Left cardiac atrium (tissue), 4 donors: ENCODE measurements around the gene SUCLG2. TPM values are rescaled to one million over a fixed set of nuclear protein-coding genes. Genes with fewer than 3 reads are reported as not detected.

Source experiments
- ATAC-seq, 2 donors: fragments of 200-7000 bp; cut with Tn5 transposase; one replicate each; pipeline ENCODE4 v1.9.1; 2020; ENCODE audit warnings: mild to moderate bottlenecking in 2 of 2, moderate library complexity in 2 of 2
- DNase-seq: peaks from one replicate; pipeline ENCODE4 v3.0.0-alpha.2; 2020
- intact Hi-C, 2 donors: fragments of 100-400 bp; cut with DNase I; formaldehyde crosslinking; loops; one replicate each; pipeline versions ENCODE4 v1.14.1 to v1.15.1; 2022 to 2023
- total RNA-seq, 2 donors: library from RNA; stranded (reverse); fragmentation: NEBNext Ultra II Directional; extraction: Animal tissue kit (Norgen Biotek cat#: 25700); gene quantifications; one replicate each; pipeline ENCODE4 v1.2.1, GENCODE V29; 2021
- donor health status: DM: no; HTN: yes; CAD: no.
- donor health status: DM: no; HTN: yes; CAD: no; lungs with severe emphysema.
- donor health status: DM: yes; HTN: yes; CAD: no.
- donor health status: Dilated cardiomyopathy.

SUCLG2 gene
- total RNA-seq, 2 donors from 2014 or later: 74.6 to 82.8 TPM

- intact Hi-C loops: loop anchor here in 1 of 2 donors (5.0 kb wide), 2 partner anchors 411 to 1496 kb away; no protein-coding TSS in a partner anchor
- no peak for DNase-seq
- no peak for ATAC-seq
These were observed 272.6 kb downstream of the SUCLG2 start for GRCh38 chr3:67381667-67382272.

DNA sequence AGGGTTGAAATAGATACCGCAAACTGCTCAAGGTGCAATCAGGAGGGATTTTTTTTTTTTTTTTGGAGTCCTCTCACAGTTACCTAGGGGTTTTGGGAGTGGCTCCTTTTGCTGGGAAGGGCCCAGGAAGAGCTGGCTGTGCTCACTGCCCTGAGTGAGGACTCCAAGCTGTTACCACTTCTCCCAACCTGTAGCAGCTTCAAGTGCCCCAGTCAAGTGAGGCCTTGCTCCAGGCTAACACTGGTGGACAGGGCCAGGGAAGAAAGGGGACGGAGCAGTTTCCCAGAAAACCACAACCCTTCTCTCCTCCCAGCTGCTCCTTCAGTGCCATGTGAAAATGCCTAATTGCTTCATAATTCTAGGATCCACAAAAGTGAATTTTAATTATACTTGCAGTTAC lies 274.3 kb downstream of the SUCLG2 start:
- ATAC-seq (no peak), DNase-seq (no peak)
- intact Hi-C loops: loop anchor here in 1 of 2 donors (5.0 kb wide), 2 partner anchors 412 to 1497 kb away; no protein-coding TSS in a partner anchor

GRCh38 chr3:67377299-67377698 lies 277.1 kb downstream of the SUCLG2 start:
- ATAC-seq (no peak), DNase-seq (no peak)
- intact Hi-C loops: no loop called here

GRCh38 chr3:67376416-67376815 lies 278.0 kb downstream of the SUCLG2 start:
- intact Hi-C loops: no loop called here
- DNase-seq: no peak
- ATAC-seq: no peak

- no peak for ATAC-seq
- intact Hi-C loops: no loop called here
These were observed 278.4 kb downstream of the SUCLG2 start for GRCh38 chr3:67375976-67376375.

GRCh38 chr3:67362686-67363085 lies 291.7 kb downstream of the SUCLG2 start:
- no peak for ATAC-seq
- intact Hi-C loops: no loop called here
- no peak for DNase-seq

More at GRCh38 chr3:67375976-67376375, 278.4 kb downstream of the SUCLG2 start:
- DNase-seq: no peak

GRCh38 chr3:67361770-67362169 lies 292.6 kb downstream of the SUCLG2 start:
- no peak for ATAC-seq
- no peak for DNase-seq
- intact Hi-C loops: no loop called here

DNA sequence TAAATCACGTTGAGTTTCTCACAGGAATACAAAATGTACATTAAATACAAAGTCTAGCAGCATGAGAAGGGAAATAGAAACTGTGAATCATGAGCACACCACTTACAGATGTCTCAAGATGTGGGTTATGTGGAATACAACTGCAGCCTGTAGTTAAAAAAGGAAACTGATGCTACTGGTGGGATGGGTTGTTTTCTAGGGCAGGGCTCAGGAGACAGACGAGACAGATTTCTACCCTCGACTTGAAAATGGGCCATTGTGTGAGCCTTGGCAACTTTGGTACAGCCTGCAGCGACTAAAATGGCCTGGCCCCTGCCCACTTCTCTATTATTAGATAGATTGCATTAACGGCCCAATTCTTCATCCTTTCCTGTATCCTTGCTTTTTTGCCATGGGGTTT lies 293.1 kb downstream of the SUCLG2 start:
- ATAC-seq: no peak
- DNase-seq: no peak
- intact Hi-C loops: no loop called here

- DNase-seq (no peak), ATAC-seq (no peak)
- intact Hi-C loops: no loop called here
These were observed 296.6 kb downstream of the SUCLG2 start for GRCh38 chr3:67357610-67358458.

- DNase-seq (no peak), ATAC-seq (no peak)
- intact Hi-C loops: no loop called here
These were observed 304.7 kb downstream of the SUCLG2 start for GRCh38 chr3:67349551-67350174.

- DNase-seq (no peak), ATAC-seq (no peak)
- intact Hi-C loops: no loop called here
These were observed 308.3 kb downstream of the SUCLG2 start for GRCh38 chr3:67346081-67346480.

- no peak for ATAC-seq
- DNase-seq: no peak
- intact Hi-C loops: no loop called here
These were observed 318.6 kb downstream of the SUCLG2 start for GRCh38 chr3:67335813-67336212.

DNA sequence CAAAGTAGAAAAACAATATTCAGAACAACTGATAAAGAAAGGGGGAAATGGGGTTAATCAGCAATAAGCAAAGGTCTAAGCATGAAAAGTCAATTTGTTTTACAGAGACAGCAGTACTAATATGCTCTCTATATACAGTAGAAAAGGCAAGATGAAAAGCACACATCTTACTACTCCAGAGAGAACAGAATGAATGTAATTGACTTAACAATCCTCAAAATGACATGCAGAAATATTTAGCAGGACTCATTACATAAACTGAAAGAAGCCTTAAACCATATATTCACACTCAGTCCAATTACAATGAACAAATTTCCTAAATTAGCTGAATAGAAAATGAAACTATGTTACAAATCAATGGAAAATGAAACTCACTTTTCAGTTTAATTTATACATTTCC lies 319.8 kb downstream of the SUCLG2 start:
- intact Hi-C loops: no loop called here
- DNase-seq (no peak), ATAC-seq (no peak)

DNA sequence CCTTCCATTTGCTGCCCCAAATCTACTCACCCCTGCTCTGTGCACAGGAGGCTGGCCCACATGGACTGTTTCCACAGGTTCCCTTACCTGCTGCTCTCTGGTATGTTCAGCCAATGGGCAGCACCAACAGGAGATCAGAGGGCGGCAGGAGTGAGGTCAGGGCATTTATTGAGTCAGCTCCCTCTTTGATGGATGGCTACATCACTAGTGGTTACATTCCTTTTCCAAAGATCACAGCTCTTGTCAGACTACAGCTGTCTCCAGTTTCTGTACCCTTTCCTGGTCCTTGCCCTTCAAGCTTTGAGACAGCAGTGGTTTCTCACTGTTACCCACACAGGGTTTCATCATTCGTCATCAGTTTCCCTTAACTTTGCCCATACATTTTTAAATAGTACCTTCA lies 325.1 kb downstream of the SUCLG2 start:
- ATAC-seq: no peak
- intact Hi-C loops: no loop called here
- no peak for DNase-seq

GRCh38 chr3:67327582-67327981 lies 326.8 kb downstream of the SUCLG2 start:
- DNase-seq (no peak), ATAC-seq (no peak)
- intact Hi-C loops: no loop called here

GRCh38 chr3:67325231-67325630 lies 329.2 kb downstream of the SUCLG2 start:
- ATAC-seq (no peak), DNase-seq (no peak)
- intact Hi-C loops: no loop called here
